Astrocyte of the spinal cord (primary cell): ENCODE measurements around the gene CNTN2.

Source experiments
- DNase-seq: peaks from one replicate; pipeline ENCODE4 v3.0.0; 2011; ENCODE audit warnings: low read depth, low spot score
- H3K4me3 ChIP-seq: 2 replicates; pipeline ENCODE4 v1.5.1; 2011; ENCODE audit warnings: low read depth, mild to moderate bottlenecking, low read length, moderate library complexity
- CTCF ChIP-seq: IDR thresholded peaks from 2 replicates; pipeline ENCODE4 v1.5.1; 2012; ENCODE audit warnings: low read depth, mild to moderate bottlenecking, low read length, inconsistent platforms
- in situ Hi-C: cut with HindIII; loops from 2 replicates; pipeline ENCODE4 v1.10.0; 2017; ENCODE audit warnings: low sequenced_read_pairs

CNTN2 gene

GRCh38 chr1:205030896-205031295, 12.1 kb upstream of the CNTN2 start:
- no peak for TF ChIP-seq CTCF
- no peak overlapping the region for H3K4me3 ChIP-seq
- in situ Hi-C loops = no loop called here
- DNase-seq = no peak

GRCh38 chr1:205032508-205032907, 10.5 kb upstream of the CNTN2 start:
- TF ChIP-seq CTCF = no peak
- in situ Hi-C loops = no loop called here
- no peak overlapping the region for H3K4me3 ChIP-seq
- DNase-seq = no peak

GRCh38 chr1:205037539-205037938, 5.5 kb upstream of the CNTN2 start:
- no peak overlapping the region for H3K4me3 ChIP-seq
- in situ Hi-C loops = no loop called here
- DNase-seq = no peak
- no peak for TF ChIP-seq CTCF

GRCh38 chr1:205038132-205038786, 4.8 kb upstream of the CNTN2 start:
- in situ Hi-C loops = no loop called here
- no peak overlapping the region for H3K4me3 ChIP-seq
- DNase-seq = no peak
- no peak for TF ChIP-seq CTCF

GRCh38 chr1:205041001-205041715, 1.9 kb upstream of the CNTN2 start:
- DNase-seq = no peak
- no peak overlapping the region for H3K4me3 ChIP-seq
- in situ Hi-C loops = no loop called here
- no peak for TF ChIP-seq CTCF

GRCh38 chr1:205041998-205042910, 758 bp upstream of the CNTN2 start:
- TF ChIP-seq CTCF = no peak
- DNase-seq = no peak
- in situ Hi-C loops = no loop called here
- H3K4me3 ChIP-seq = no peak overlapping the region
